ENCODE results near the gene SLC17A2. TPM values are rescaled to one million over a fixed set of nuclear protein-coding genes. Genes with fewer than 3 reads are reported as not detected.

Gene SLC17A2
- total and polyA plus RNA-seq, 2 experiments from 2014 or later = not detected

- no peaks in the 10 kb centered on the region for H3K79me2 ChIP-seq (replicated peaks; ENCODE audit: insufficient read depth)
- no peaks in the 10 kb centered on the region for H3K27me3 ChIP-seq (ENCODE audit: insufficient read depth)
- H3K9me2 ChIP-seq (ENCODE audit: insufficient read depth) = peaks cover 15% of the 10 kb centered on the region
- DNase-seq (ENCODE audit: low spot score) (no peak), ATAC-seq (no peak)
- no peaks in the 10 kb centered on the region for H3K9me3 Mint-ChIP-seq
- TF ChIP-seq STAT1 (IDR thresholded peaks at IDR 0.05; ENCODE audit: unreplicated experiment) = no peak
- TF ChIP-seq, protein P1, sequence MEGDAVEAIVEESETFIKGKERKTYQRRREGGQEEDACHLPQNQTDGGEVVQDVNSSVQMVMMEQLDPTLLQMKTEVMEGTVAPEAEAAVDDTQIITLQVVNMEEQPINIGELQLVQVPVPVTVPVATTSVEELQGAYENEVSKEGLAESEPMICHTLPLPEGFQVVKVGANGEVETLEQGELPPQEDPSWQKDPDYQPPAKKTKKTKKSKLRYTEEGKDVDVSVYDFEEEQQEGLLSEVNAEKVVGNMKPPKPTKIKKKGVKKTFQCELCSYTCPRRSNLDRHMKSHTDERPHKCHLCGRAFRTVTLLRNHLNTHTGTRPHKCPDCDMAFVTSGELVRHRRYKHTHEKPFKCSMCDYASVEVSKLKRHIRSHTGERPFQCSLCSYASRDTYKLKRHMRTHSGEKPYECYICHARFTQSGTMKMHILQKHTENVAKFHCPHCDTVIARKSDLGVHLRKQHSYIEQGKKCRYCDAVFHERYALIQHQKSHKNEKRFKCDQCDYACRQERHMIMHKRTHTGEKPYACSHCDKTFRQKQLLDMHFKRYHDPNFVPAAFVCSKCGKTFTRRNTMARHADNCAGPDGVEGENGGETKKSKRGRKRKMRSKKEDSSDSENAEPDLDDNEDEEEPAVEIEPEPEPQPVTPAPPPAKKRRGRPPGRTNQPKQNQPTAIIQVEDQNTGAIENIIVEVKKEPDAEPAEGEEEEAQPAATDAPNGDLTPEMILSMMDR (conservative IDR thresholded peaks at IDR 0.05; ENCODE audit: low read depth in 2 of 2) = no peak
- no peak for TF ChIP-seq EZH2 (IDR thresholded peaks at IDR 0.05; ENCODE audit: low read depth, unreplicated experiment)
- TF ChIP-seq ZNF462 (CRISPR knock-in tag; IDR thresholded peaks at IDR 0.05) = no peak
- TF ChIP-seq JUNB (IDR thresholded peaks at IDR 0.05; ENCODE audit: unreplicated experiment) = no peak
- no peak for TF ChIP-seq ZNF331 (CRISPR knock-in tag; IDR thresholded peaks at IDR 0.05; ENCODE audit: low read depth)
- TF ChIP-seq CREB1 (CRISPR knock-in tag; IDR thresholded peaks at IDR 0.05; ENCODE audit: low read depth) = no peak
- TF ChIP-seq EZH2phosphoT487 (IDR thresholded peaks at IDR 0.05; ENCODE audit: unreplicated experiment) = no peak
- TF ChIP-seq POLR2AphosphoS5 (IDR thresholded peaks at IDR 0.05; ENCODE audit: low read depth) = no peak
- no peak for TF ChIP-seq ETS1 (IDR thresholded peaks at IDR 0.05)
- TF ChIP-seq ZNF114 (CRISPR knock-in tag; IDR thresholded peaks at IDR 0.05) = no peak
- TF ChIP-seq, protein P2, sequence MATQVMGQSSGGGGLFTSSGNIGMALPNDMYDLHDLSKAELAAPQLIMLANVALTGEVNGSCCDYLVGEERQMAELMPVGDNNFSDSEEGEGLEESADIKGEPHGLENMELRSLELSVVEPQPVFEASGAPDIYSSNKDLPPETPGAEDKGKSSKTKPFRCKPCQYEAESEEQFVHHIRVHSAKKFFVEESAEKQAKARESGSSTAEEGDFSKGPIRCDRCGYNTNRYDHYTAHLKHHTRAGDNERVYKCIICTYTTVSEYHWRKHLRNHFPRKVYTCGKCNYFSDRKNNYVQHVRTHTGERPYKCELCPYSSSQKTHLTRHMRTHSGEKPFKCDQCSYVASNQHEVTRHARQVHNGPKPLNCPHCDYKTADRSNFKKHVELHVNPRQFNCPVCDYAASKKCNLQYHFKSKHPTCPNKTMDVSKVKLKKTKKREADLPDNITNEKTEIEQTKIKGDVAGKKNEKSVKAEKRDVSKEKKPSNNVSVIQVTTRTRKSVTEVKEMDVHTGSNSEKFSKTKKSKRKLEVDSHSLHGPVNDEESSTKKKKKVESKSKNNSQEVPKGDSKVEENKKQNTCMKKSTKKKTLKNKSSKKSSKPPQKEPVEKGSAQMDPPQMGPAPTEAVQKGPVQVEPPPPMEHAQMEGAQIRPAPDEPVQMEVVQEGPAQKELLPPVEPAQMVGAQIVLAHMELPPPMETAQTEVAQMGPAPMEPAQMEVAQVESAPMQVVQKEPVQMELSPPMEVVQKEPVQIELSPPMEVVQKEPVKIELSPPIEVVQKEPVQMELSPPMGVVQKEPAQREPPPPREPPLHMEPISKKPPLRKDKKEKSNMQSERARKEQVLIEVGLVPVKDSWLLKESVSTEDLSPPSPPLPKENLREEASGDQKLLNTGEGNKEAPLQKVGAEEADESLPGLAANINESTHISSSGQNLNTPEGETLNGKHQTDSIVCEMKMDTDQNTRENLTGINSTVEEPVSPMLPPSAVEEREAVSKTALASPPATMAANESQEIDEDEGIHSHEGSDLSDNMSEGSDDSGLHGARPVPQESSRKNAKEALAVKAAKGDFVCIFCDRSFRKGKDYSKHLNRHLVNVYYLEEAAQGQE (IDR thresholded peaks at IDR 0.05; ENCODE audit: unreplicated experiment) = no peak
- no peak for TF ChIP-seq NANOG (IDR thresholded peaks at IDR 0.05; ENCODE audit: borderline replicate concordance)
- H3K36me3 Mint-ChIP-seq (ENCODE audit: low read depth) = no peaks in the 10 kb centered on the region
- H3K4me2 ChIP-seq = no peak overlapping the region
- no peaks in the 10 kb centered on the region for H3F3A ChIP-seq (replicated peaks; ENCODE audit: low read depth)
- H3K4me1 Mint-ChIP-seq = no peaks in the 10 kb centered on the region
- H3K4me3 ChIP-seq = no peak overlapping the region
- H3K27ac Mint-ChIP-seq = no peak overlapping the region
- no peak overlapping the region for H2AFZ ChIP-seq
- H3K27me3 Mint-ChIP-seq (ENCODE audit: insufficient read depth, low read depth, poor library complexity) = no peaks in the 10 kb centered on the region
- no peak overlapping the region for H3K4me3 Mint-ChIP-seq
- H3K4me1 ChIP-seq (ENCODE audit: insufficient read depth) = no peaks in the 10 kb centered on the region
- H3K36me3 ChIP-seq (ENCODE audit: insufficient read depth) = no peaks in the 10 kb centered on the region
- H4K20me1 ChIP-seq (replicated peaks; ENCODE audit: insufficient read depth) = no peaks in the 10 kb centered on the region
- H3K27ac ChIP-seq (ENCODE audit: low read depth) = no peak overlapping the region
These were observed 67.1 kb downstream of the SLC17A2 start for GRCh38 chr6:25863360-25863759.
